Epithelial cell of esophagus (primary cell): Measurements from ENCODE around the gene GPR143.
A peak's percentile ranks its signal among the peaks of the same experiment; 100 is the strongest.

Source experiments
- DNase-seq: peaks from one replicate; pipeline ENCODE4 v3.0.0; 2010; ENCODE audit warnings: low read depth
- H3K4me3 ChIP-seq: 2 replicates; pipeline ENCODE4 v1.5.1; 2011; ENCODE audit warnings: mild to moderate bottlenecking, low read length, control low read depth
- TF ChIP-seq, protein P1 (sequence below): IDR thresholded peaks from 2 replicates; pipeline ENCODE4 v1.5.1; 2011; ENCODE audit warnings: low read depth, mild to moderate bottlenecking, low read length, control low read depth, inconsistent platforms; ENCODE audit not compliant: insufficient read depth; ENCODE audit errors: missing control alignments

GPR143 gene

DNA sequence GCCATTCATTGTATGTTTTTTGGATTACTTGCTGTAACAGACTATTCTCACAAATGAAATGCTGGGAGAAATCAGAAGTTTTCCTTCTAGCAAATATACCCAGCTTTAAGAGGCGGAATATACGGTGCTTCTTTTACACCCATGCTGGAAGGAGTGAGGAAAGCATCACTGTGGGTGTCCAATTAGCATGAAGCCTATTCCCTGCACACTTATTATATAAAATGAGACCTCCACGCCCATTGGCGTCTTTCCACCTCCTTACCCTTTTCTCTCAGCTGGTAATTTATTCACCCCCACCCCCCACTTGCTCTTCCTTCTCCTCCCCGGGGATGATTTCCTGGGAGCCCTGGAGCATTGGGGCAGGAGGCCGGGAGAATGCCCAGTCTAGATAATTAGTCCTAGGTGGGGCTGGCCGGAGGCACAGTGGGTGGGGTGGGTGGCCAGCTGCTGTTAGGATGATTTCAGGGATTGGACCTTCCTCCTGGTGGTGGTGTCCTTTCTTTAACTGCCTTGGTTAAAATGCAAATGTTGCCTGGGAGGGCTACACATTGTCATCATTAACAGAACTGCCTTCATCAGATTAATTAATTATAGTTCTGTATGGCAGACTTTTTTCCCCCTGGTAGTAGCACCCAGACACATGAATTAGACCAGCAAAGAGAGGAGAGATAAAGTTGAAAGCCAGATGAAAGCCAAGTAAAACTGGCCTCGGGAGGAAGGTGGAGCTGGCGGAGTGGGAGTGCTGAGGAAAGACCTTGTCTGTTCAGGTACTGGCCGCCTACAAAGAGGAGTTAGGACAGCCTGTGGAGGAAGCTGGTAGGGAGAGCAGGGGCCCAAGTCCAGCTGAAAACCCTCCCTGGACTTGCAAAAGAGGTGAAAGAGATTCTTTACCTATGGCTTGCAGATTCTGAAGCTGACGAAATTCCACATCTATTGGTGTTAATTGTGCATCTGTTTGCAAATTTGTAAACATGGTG is 32.0 kb upstream of the GPR143 start:
- no peak overlapping the region for H3K4me3 ChIP-seq

DNA sequence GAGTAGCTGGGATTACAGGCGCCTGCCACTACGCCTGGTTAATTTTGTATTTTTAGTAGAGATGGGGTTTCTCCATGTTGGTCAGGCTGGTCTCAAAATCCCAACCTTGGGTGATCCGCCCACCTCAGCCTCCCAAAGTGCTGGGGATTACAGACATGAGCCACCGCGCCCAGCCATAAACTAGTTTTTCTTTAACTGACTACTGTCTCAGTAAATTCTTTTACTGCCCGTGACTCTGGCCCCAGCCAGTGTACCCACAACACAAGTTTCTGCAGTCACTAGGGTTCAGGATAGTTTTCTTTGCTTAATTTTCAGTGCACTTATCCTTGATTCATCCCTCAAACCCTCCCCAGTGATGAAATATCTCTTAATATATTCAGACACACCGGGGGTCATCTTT is 28.8 kb upstream of the GPR143 start:
- no peak overlapping the region for H3K4me3 ChIP-seq
- DNase-seq, result no peak
- TF ChIP-seq, protein P1, sequence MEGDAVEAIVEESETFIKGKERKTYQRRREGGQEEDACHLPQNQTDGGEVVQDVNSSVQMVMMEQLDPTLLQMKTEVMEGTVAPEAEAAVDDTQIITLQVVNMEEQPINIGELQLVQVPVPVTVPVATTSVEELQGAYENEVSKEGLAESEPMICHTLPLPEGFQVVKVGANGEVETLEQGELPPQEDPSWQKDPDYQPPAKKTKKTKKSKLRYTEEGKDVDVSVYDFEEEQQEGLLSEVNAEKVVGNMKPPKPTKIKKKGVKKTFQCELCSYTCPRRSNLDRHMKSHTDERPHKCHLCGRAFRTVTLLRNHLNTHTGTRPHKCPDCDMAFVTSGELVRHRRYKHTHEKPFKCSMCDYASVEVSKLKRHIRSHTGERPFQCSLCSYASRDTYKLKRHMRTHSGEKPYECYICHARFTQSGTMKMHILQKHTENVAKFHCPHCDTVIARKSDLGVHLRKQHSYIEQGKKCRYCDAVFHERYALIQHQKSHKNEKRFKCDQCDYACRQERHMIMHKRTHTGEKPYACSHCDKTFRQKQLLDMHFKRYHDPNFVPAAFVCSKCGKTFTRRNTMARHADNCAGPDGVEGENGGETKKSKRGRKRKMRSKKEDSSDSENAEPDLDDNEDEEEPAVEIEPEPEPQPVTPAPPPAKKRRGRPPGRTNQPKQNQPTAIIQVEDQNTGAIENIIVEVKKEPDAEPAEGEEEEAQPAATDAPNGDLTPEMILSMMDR, result no peak

More for the DNA sequence above, 32.0 kb upstream of the GPR143 start:
- DNase-seq, result no peak
- TF ChIP-seq, protein P1, result no peak

DNA sequence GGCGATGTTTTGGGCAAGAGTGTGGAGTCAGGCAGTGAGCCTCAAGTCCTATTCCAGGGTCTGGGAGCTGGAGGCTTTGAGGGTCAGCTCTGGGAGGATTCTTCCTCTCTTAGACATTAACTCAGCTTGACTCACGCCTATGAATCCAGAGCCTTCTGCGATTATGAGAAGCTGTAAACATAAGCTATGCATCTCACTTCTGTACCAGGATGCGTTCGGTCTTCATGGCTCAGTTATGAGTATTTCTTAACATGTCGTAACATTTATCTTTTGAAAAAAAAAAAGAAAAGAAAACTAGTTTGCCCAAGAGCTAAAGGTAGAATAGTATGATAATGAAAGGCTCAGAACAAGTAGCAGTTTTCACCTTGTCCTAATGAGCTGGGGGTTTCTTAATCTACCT is 25.2 kb upstream of the GPR143 start:
- peak; percentile 83 for DNase-seq
- no peak overlapping the region for H3K4me3 ChIP-seq
- TF ChIP-seq, protein P1, result no peak

DNA sequence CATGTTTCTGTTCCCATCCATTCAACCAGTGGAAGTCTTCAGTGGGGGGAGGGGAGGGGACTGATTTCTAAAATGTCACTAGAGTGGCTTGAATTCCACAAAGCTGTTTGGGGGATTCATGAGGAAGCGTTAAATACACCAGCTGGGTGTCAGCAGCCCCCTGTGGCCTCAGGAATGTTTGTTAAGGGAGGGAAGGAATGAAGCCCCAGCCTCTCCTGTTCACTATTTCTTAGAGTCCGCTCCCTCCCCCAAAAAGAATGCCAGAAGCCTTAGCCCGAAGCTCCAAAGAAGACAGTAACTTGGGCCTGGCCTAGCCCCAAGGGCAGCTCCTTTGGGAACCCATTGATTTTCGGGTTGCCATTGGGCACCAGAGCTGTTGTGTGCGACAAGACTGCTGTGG is 23.9 kb upstream of the GPR143 start:
- TF ChIP-seq, protein P1, result no peak
- no peak for DNase-seq
- no peak overlapping the region for H3K4me3 ChIP-seq

DNA sequence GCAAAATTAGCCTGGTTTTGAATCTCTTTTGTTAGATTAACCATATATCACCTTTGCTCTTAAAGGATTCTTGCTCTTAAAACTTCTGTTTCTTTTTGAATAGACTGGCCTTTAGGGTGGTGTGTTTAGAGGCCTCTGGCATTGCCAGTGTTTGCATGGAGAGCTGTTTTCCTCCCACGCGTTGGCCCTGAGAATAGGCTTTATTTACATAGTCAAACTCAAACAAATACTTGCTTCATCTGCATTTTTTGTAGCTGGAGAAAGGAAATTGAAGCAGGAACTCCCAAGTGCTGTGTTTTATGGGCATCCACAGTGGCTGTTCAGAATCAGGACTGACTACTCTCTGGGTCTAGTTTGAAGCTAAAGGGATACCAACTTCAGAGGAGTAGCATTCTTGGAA is 23.3 kb upstream of the GPR143 start:
- TF ChIP-seq, protein P1, result no peak
- peak; percentile 68 for DNase-seq
- H3K4me3 ChIP-seq, result no peak overlapping the region

DNA sequence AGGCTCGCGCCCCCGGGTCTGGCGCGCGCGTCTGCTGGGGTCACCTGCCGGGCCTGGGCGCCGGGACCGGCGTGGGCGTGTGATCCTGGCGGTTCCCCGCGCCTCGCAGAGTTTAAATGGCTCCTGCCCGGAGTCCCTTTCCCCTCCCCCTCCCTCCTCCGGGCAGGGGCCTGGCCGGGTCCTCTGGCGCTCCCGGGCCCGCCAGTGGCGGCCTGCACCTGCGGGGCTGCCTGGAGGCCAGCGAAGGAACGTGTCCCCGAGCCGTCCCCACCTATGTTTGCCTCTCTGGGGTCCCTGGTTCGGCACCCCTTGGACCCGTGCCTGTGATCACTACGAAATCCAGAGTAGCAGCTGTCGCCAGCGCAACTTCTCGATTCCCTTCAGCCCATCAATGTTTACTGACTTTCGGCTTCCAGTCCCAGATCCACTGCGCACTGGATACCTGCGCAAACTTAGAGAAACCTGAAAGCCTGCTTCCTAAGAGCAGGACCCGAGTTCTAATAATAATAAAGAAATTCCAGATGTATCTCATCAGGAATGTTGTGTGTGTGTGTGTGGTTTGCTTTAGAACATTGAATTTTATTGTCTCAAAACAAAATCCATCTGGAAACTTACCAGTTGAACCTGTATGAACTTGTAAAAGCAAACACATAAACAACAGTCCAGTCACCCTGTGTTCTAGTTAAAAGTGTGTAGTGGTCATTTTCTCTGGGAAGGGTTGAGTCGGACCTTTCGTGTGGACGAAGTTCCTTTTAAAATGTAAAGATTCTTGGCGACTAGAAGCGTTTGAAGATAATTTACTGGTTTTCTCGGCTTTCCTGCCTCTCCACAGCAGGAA is 21.4 kb upstream of the GPR143 start:
- peak overlapping the region; percentile 54 for H3K4me3 ChIP-seq
- TF ChIP-seq, protein P1, result no peak
- DNase-seq, result peak; percentile 30
